Activated CD4-positive, alpha-beta memory T cell treated with anti-CD3 and anti-CD28 coated beads, Interleukin-2, amount 10 ng/mL, durations not matched to agents 7 days and 5 days (primary cell): ENCODE data around the gene OR1J4. TPM values are rescaled to one million over a fixed set of nuclear protein-coding genes. Genes with fewer than 3 reads are reported as not detected.
"Not testable (repeated sequence)": the region's sequence is repeated elsewhere in the genome, so short reads cannot be mapped to it uniquely, and the experiment has no call there.

ENCODE experiments used
- CTCF ChIA-PET: fragments of 350-600 bp; sonication (Branson Sonifier 250); formaldehyde crosslinking; loops from one replicate; lab custom pipeline; 2021; ENCODE audit warnings: antibody characterized with exemption, inconsistent platforms; lab: Charles Lee
- POLR2A ChIA-PET: fragments of 350-600 bp; sonication (Branson Sonifier 250); formaldehyde crosslinking; loops from one replicate; lab custom pipeline; 2021; ENCODE audit warnings: antibody characterized with exemption; lab: Charles Lee
- DNase-seq: peaks from one replicate; pipeline ENCODE4 v3.0.0-alpha.2; 2020
- H3K27ac Mint-ChIP-seq: one replicate; pipeline ENCODE4 v1.8.0; 2021; ENCODE audit warnings: mild to moderate bottlenecking, mixed read lengths
- H3K27me3 Mint-ChIP-seq: one replicate; pipeline ENCODE4 v1.8.0; 2021; ENCODE audit warnings: mixed read lengths
- H3K36me3 Mint-ChIP-seq: one replicate; pipeline ENCODE4 v1.8.0; 2021; ENCODE audit warnings: low read depth, mixed read lengths
- H3K4me1 Mint-ChIP-seq: one replicate; pipeline ENCODE4 v1.8.0; 2021; ENCODE audit warnings: mixed read lengths
- H3K4me3 Mint-ChIP-seq: one replicate; pipeline ENCODE4 v1.8.0; 2021; ENCODE audit warnings: mild to moderate bottlenecking, mixed read lengths
- H3K9me3 Mint-ChIP-seq: one replicate; pipeline ENCODE4 v1.8.0; 2021; ENCODE audit warnings: mixed read lengths
- total RNA-seq, 2 experiments: library from RNA; stranded (reverse); gene quantifications; one replicate each; pipeline ENCODE4 v1.2.3, GENCODE V29; 2021

OR1J4 gene
- total RNA-seq, 2 experiments from 2014 or later = not detected

DNA sequence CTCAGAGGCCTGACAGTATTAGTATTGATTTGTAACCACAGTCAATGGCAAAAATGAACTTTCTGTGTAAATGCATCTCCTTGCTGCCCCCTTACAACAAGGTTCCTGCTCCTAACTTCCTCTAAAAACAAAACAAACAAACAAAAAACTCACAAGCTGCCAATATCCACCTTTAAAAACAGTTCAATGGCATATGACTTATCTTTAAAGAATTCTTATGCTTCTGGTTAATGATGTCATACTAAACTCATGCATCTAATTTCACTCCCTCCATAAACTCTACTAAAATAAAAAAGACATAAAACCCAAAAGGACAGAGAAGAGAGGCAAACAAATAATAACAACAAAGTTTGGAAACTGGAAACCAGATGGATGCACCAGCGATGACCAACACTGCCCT lies 17.2 kb downstream of the OR1J4 start:
- CTCF ChIA-PET = no interaction called here

DNA sequence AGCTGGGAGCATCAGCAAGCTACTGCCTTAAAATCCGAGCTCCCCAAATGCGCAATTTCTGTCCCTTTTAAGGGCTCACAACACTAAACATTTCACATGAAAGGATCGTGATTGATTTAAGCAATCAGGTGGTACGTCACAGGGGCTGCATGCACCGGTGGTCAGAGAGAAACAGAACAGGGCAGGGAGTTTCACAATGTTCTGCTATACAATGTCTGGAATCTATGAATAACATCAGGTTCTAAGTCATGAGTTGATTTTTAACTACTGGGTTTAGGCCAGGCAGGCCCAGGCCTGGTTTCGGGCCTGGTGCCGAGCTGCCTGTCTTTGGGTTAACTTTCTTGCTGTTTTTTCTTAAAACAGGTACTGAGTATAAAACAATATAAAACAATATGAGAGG lies 18.1 kb downstream of the OR1J4 start:
- DNase-seq, H3K27ac Mint-ChIP-seq, H3K4me1 Mint-ChIP-seq, H3K9me3 Mint-ChIP-seq, H3K27me3 Mint-ChIP-seq, H3K4me3 Mint-ChIP-seq, CTCF ChIA-PET, H3K36me3 Mint-ChIP-seq, POLR2A ChIA-PET: not testable (repeated sequence)

More for the DNA sequence above, 17.2 kb downstream of the OR1J4 start:
- Mint-ChIP-seq H3K27ac (no peak overlapping the region), H3K27me3 (no peaks in the 10 kb centered on the region), H3K36me3 (no peaks in the 10 kb centered on the region), H3K4me1 (no peaks in the 10 kb centered on the region), H3K9me3 (peaks cover 2% of the 10 kb centered on the region), H3K4me3 (no peak overlapping the region)
- DNase-seq = no peak
- POLR2A ChIA-PET = no interaction called here

DNA sequence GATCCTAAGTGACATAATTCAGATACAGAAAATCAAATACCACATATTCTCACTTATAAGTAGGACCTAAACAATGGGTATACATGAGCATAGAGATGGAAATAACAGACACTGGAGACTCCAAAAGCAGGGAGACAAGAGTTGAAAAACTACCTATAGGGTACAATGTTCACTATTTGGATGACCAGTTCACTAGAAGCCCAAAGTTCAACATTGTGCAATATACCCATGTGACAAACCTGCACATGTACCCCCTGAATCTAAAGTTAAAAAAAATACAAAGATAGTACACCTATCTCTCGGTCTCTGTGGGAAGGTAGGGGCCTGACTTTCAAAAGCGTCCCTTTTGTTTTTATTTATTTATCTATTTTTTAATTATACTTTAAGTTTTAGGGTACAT lies 19.8 kb downstream of the OR1J4 start:
- Mint-ChIP-seq H3K27ac (no peak overlapping the region), H3K36me3 (no peaks in the 10 kb centered on the region), H3K27me3 (no peaks in the 10 kb centered on the region), H3K4me3 (no peak overlapping the region), H3K9me3 (peaks cover 2% of the 10 kb centered on the region), H3K4me1 (no peaks in the 10 kb centered on the region)
- no peak for DNase-seq
- ChIA-PET CTCF (no interaction called here), POLR2A (no interaction called here)

GRCh38 chr9:122546196-122546595 lies 27.3 kb downstream of the OR1J4 start:
- H3K27ac Mint-ChIP-seq = no peak overlapping the region
- H3K27me3 Mint-ChIP-seq = no peaks in the 10 kb centered on the region
- no peaks in the 10 kb centered on the region for H3K4me1 Mint-ChIP-seq
- ChIA-PET CTCF (no interaction called here), POLR2A (no interaction called here)
- H3K9me3 Mint-ChIP-seq = no peaks in the 10 kb centered on the region
- no peak overlapping the region for H3K4me3 Mint-ChIP-seq
- no peaks in the 10 kb centered on the region for H3K36me3 Mint-ChIP-seq
- no peak for DNase-seq

- no peak for DNase-seq
- H3K4me1 Mint-ChIP-seq = no peaks in the 10 kb centered on the region
- ChIA-PET CTCF (no interaction called here), POLR2A (no interaction called here)
- no peak overlapping the region for H3K27ac Mint-ChIP-seq
- H3K4me3 Mint-ChIP-seq = no peak overlapping the region
- no peaks in the 10 kb centered on the region for H3K36me3 Mint-ChIP-seq
- no peaks in the 10 kb centered on the region for H3K9me3 Mint-ChIP-seq
- peaks cover 6% of the 10 kb centered on the region for H3K27me3 Mint-ChIP-seq
Measured at GRCh38 chr9:122551371-122551770, 32.4 kb downstream of the OR1J4 start.

DNA sequence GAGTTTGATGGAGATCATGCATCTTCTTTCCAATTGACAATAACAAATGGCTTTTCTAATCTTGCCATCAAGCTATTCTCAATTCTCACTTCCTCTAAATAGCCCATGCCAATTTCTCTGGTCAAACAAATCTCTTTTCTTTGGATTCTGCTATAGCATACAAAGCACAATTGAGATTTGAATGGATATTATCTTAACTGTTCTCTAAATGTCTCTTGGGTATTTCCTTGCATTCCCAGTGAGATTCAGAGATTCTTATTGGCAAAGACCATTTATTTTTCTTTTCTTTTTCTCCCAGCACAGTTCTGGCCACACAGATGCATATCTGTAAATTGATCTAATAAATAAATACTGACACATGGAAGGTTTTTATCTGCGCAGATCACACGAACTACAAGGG lies 33.9 kb downstream of the OR1J4 start, which contains the start of gene OR1N2:
OR1N2 (plus strand) TSS at position 301 of the 400 bp plus-strand sequence. CDS start 100 bp downstream, outside the sequence.
- Mint-ChIP-seq H3K27me3 (peaks cover 6% of the 10 kb centered on the region), H3K36me3 (no peaks in the 10 kb centered on the region), H3K9me3 (no peaks in the 10 kb centered on the region), H3K27ac (no peak within 1 kb of the TSS), H3K4me1 (no peaks in the 10 kb centered on the region), H3K4me3 (no peak within 1 kb of the TSS)
- ChIA-PET POLR2A (no interaction called here), CTCF (no interaction called here)
- no peak for DNase-seq

GRCh38 chr9:122561446-122561845 lies 42.5 kb downstream of the OR1J4 start:
- Mint-ChIP-seq H3K36me3 (no peaks in the 10 kb centered on the region), H3K27me3 (peaks cover 5% of the 10 kb centered on the region), H3K4me3 (no peak overlapping the region), H3K9me3 (peaks cover 2% of the 10 kb centered on the region), H3K4me1 (no peaks in the 10 kb centered on the region), H3K27ac (no peak overlapping the region)
- no peak for DNase-seq
- ChIA-PET CTCF (no interaction called here), POLR2A (no interaction called here)

DNA sequence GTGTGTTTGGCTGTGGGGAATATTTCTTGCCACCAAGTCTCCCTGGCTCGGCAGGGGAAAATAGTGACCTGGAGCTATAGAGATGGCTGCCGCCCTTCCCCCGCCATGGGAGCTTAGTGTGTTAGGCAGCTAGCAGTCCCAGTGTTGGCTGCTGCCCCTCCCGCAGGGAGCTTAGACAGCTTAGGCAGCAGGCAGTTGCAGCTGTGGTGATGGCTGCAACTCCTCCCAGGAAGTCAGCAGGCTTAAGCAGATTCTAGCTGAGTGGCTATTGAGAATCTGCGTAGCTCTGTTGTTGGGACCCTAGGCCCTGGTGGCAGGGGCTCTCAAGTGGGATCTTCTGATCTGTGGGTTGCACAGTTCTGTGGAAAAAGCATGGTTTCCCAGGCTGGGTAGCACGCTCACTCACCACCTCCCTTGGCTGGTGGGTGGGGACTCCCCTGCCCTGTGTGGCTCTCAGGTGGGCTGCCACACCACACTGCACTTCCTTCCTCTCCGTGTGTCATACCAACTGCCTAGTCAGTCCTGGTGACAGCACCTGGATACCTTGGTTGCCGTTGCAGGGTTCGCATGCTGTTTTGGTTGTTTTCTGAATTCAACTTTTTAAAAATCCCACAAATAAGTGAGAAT lies 43.3 kb downstream of the OR1J4 start:
- POLR2A ChIA-PET = no interaction called here

DNA sequence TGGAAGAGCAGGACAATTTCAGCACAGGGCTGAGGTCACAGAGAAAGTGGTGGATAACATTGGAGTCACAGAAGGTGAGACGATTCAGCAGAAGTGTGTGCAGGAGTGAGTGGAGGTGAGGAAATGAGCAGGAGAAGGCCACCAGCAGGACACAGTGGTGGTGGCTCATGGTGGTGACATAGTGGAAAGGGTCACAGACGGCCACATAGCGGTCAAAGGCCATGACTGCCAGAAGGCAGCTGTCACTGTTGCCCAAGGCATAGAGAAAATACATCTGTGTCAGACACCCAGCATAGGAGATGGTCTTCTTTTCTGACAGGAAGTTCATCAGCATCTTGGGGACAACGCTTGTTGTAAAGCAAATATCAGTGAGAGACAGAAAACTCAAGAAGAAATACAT lies 49.0 kb downstream of the OR1J4 start:
- Mint-ChIP-seq H3K4me3 (no peak overlapping the region), H3K36me3 (no peaks in the 10 kb centered on the region), H3K9me3 (peaks cover 2% of the 10 kb centered on the region), H3K27ac (no peak overlapping the region), H3K27me3 (peaks cover 2% of the 10 kb centered on the region), H3K4me1 (peaks cover 3% of the 10 kb centered on the region)
- CTCF ChIA-PET = no interaction called here
- POLR2A ChIA-PET = no interaction called here
- no peak for DNase-seq

More for the DNA sequence above, 43.3 kb downstream of the OR1J4 start:
- peaks cover 2% of the 10 kb centered on the region for H3K9me3 Mint-ChIP-seq
- H3K27ac Mint-ChIP-seq = no peak overlapping the region
- H3K36me3 Mint-ChIP-seq = no peaks in the 10 kb centered on the region
- no peaks in the 10 kb centered on the region for H3K4me1 Mint-ChIP-seq
- CTCF ChIA-PET = no interaction called here
- DNase-seq = no peak
- no peak overlapping the region for H3K4me3 Mint-ChIP-seq
- H3K27me3 Mint-ChIP-seq = peaks cover 7% of the 10 kb centered on the region

Other genes starting within 250 kb of the OR1J4 start
- under 1 TPM; 0.08 to 0.20 TPM for gene PTGS1, start 148.1 kb upstream of the OR1J4 start, total RNA-seq
- not detected for gene OR1J1, start 41.2 kb upstream of the OR1J4 start, total RNA-seq
- gene OR1J2, start 8.3 kb upstream of the OR1J4 start, total RNA-seq = not detected
- gene OR1N1, start 8.2 kb downstream of the OR1J4 start, total RNA-seq = not detected
- not detected for gene OR1N2, start 34.0 kb downstream of the OR1J4 start, total RNA-seq
- gene OR1L8, start 64.2 kb downstream of the OR1J4 start, total RNA-seq = not detected
- not detected for gene OR1Q1, start 95.6 kb downstream of the OR1J4 start, total RNA-seq
- gene OR1B1, start 138.5 kb downstream of the OR1J4 start, total RNA-seq = not detected
- not detected for gene OR1L1, start 142.6 kb downstream of the OR1J4 start, total RNA-seq
- gene OR1L3, start 156.0 kb downstream of the OR1J4 start, total RNA-seq = not detected
- gene OR1L4, start 204.8 kb downstream of the OR1J4 start, total RNA-seq = not detected
- not detected for gene OR1L6, start 223.2 kb downstream of the OR1J4 start, total RNA-seq